Stimulated activated CD4-positive, alpha-beta T cell treated with anti-CD3 and anti-CD28 coated beads, Interleukin-4, amount 100 ng/mL, for 4 hours (primary cell): Measurements from ENCODE around the gene OPRD1.
A peak's percentile ranks its signal among the peaks of the same experiment; 100 is the strongest.
"Not testable (repeated sequence)": the region's sequence is repeated elsewhere in the genome, so short reads cannot be mapped to it uniquely, and the experiment has no call there.

Experiments
- DNase-seq, 2 experiments: peaks; one replicate each; pipeline ENCODE4 v3.0.0-alpha.2; 2020

Gene OPRD1

GRCh38 chr1:28811766-28812668 is at the start of gene OPRD1:
OPRD1 (plus strand) TSS chr1:28812170; CDS start chr1:28812384, 214 bp downstream.
- no peak for DNase-seq

DNA sequence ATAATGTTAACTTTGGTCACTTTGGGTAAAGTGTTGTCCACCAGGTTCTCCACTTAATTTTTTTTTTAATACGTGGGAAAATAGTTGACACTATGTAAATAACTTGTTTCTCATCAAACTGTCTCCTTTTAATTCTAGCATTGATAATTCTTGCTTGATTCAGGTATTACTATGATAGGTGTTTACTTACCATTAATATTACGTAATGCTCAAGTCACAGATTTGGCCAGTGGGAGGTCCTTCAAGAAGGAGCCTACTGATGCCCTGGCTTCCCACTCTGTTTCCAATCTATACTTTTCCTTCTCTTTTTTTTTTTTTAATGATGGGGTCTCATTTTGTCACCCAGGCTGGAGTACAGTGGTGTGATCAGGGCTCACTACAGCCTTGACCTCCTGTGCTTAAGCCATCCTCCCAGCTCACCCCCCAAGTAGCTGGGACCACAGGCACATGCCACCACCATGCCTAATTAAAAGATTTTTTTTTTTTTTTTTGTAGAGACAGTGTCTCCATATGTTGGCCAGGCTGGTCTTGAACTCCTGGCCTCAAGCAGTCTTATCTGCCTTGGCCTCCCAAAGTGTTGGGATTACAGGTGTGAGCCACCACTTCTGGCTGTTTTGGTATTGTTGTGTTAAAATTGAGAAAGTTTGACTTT is 45.3 kb upstream of the OPRD1 start:
- DNase-seq: no peak

DNA sequence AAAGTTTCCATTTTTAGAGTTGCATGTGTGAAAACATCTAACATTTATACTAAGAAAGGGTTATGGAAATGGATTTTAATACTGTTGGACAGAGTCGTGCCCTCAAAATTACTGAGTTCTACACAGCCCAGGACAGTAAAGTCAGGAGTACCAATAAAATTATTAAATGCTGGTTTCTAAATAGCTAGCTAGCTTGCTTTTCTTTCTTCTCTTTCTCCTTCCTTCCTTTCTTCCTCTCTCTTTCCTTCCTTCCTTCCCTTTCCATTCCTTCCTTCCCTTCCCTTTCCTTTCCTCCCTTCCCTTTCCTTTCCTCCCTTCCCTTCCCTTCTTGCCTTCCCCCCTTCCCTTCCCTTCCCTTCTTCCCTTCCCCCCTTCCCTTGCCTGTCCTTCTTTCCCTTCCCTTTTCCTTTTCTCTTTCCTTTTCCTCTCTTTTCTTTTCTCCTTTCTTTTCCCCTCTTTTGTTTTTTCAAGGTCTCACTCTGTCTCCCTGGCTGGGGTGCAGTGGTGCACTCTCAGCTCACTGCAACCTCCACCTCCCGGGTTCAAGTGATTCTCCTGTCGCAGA is 41.3 kb upstream of the OPRD1 start:
- DNase-seq: no peak

DNA sequence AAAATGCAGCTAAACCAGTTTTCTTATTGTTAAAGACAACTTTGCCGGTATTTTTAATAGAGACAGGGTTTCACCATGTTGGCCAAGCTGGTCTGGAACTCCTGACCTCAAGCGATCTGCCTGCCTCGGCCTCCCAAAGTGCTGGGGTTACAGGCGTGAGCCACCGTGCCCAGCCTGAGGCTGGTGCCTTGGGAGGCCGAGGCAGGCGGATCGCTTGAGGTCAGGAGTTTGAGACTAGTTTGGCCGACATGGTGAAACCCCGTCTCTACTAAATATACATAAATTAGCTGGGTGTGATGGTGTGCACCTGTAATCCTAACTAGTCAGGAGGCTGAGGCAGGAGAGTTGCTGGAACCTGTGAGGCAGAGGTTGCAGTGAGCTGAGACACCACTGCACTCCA is 40.0 kb upstream of the OPRD1 start:
- DNase-seq: not testable (repeated sequence)

DNA sequence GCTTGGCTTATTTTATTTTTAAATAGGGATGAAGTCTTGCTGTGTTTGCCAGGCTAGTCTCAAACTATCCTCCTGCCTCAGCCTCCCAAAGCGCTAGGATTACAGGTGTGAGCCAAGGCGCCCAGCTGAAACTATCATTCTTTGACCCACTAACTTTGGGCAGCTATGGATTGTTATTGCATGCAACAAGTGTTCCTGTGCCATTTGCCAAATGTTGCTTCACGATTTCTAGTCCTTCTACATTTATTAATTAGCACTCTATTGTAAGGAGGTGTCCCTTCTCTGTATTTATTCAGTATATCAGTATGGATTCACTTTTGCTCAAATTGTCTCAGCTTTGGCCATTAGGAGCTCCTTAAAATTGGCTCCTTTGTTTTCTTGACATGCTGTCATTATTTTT is 38.9 kb upstream of the OPRD1 start:
- no peak for DNase-seq

DNA sequence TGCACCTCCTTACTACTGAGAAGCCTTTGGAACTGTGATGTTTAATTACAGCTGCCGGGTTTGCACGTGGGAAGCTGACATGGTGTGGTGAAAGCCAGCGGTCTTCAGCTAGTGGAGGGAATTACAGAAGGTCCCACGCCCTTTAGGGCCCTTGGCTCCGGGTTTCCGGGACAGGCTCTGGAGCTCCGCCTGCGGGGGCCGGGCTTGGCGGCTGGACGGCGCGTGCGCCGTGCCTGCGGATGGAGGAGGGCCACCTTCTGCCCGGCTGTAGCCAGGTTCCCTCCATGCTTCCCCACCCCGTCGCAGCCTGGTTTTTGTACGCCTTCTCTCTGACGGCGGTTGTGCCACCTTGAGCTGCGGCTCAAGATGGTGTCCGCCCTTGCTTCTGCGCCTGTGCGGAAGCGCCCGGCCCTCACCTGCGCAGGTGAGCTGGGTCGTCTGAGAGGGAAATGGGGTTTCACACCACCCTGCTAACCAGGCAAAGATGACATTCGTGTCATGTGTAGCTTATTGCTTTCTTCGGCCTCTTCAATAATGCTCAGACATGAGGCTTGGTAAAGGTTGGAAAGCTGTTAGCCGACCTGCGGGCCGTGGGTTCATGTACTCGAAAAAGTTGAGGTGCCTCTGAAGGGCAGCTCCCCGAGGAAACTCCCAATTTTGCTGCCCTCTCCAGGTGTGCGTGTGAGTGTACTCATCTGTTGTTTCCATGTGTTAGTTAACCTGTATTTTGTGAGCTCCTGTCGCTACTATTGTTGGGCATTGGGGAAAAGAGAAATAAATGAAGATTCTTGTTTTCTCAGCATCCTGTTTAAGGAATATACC is 36.6 kb upstream of the OPRD1 start:
- DNase-seq: peak; percentile 45 to 49

DNA sequence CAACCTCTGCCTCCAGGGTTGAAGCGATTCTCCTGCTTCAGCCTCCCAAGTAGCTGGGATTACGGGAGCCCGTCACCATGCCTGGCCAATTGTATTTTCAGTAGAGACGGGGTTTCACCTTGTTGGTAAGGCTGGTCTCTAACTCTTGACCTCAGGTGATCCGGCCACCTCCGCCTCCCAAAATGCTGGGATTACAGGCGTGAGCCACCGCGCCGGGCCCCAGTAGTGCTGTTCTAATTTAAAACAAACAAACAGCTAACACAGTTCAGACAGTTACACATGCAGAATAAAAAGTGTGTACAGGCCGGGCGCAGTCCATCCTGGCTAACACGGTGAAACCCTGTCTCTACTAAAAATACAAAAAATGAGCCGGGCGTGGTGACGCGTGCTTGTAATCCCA is 35.6 kb upstream of the OPRD1 start:
- no peak for DNase-seq

- no peak for DNase-seq
These were observed 33.9 kb upstream of the OPRD1 start for GRCh38 chr1:28778021-28778420.

- no peak for DNase-seq
These were observed 32.1 kb upstream of the OPRD1 start for GRCh38 chr1:28779751-28780408.

GRCh38 chr1:28781305-28781704 is 30.7 kb upstream of the OPRD1 start:
- DNase-seq: no peak

- no peak for DNase-seq
These were observed 30.0 kb upstream of the OPRD1 start for GRCh38 chr1:28782011-28782410.

GRCh38 chr1:28783363-28783762 is 28.6 kb upstream of the OPRD1 start:
- DNase-seq: no peak

DNA sequence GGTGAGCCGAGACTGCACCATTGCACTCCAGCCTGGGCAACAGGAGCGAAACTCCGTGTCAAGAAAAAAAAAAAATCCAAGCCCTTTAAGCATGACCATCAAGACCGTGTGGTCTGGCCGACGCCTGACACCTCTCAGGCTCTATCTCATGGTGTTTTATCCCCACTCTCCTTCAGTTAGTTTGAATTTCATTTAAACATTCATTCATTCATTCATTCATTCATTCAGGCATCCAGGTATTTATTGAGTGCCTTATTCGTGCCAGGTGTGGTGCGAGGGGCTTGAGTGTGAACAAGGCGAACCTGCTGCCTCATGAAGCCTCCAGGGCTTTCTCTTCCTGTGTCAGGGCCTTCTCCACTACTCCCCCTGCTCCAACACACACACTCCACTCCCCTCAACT is 22.6 kb upstream of the OPRD1 start:
- no peak for DNase-seq

- DNase-seq: no peak
These were observed 22.2 kb upstream of the OPRD1 start for GRCh38 chr1:28789816-28790215.

GRCh38 chr1:28790377-28791035 is 21.5 kb upstream of the OPRD1 start:
- no peak for DNase-seq

GRCh38 chr1:28791929-28792328 is 20.0 kb upstream of the OPRD1 start:
- DNase-seq: not testable (repeated sequence)

DNA sequence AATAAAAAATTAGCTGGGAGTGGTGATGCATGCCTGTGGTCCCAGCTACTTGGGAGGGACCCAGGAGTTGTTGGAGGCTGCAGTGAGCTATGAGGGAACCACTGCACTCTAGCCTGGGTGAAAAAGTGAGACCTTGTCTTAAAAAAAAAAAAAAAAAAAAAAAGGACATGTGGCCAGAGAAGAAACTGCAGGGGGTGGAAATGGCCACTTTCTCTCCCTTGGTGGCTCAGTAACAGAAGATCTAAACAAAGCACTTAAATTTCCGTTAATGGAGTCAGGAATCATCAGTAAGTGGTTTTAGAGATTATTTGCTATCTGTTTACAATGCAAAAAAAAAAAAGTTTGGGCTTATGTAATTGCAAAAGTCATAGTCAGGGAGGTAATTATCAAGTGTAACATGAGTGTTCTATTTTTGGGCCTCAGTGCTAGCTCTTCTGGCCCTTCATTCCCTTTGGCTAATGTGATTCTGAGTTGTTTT is 19.3 kb upstream of the OPRD1 start:
- no peak for DNase-seq

- DNase-seq: not testable (repeated sequence)
These were observed 17.4 kb upstream of the OPRD1 start for GRCh38 chr1:28794582-28794981.

GRCh38 chr1:28796352-28797211 is 15.4 kb upstream of the OPRD1 start:
- DNase-seq: no peak

DNA sequence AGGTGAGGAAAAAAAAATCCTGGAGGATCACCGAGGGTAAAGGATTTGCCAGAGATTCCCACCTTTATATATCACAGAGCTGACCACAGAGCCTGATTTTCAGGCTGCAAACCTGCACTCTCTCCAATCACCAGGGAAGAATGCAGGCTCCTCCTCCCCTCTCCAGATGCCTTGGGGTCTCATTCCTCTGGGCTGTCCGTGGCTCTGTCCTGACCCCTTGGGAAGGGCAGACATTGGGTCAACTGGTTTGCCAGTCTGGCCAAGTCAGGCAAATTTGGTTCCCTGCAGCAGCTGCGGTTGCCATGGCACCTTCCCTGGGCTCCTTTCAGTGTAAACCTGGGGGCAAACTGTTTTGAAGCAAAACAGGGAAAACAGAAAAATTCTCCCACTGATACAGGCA is 11.6 kb upstream of the OPRD1 start:
- DNase-seq: no peak

- DNase-seq: no peak
These were observed 10.5 kb upstream of the OPRD1 start for GRCh38 chr1:28801461-28801860.
